Endodermal cell (in vitro differentiated cells): ENCODE data around the gene PLCH2. TPM values are rescaled to one million over a fixed set of nuclear protein-coding genes. Genes with fewer than 3 reads are reported as not detected.

Source experiments
- DNase-seq: peaks from one replicate; pipeline ENCODE4 v3.0.0-alpha.2; 2017
- H3K27ac ChIP-seq: 2 replicates; pipeline ENCODE4 v1.5.1; 2013; ENCODE audit warnings: mild to moderate bottlenecking, low read depth, low read length, moderate library complexity
- H3K27me3 ChIP-seq: 2 replicates; pipeline ENCODE4 v1.6.1; 2013; ENCODE audit warnings: mild to moderate bottlenecking, low read length, moderate library complexity; ENCODE audit not compliant: insufficient read depth, control insufficient read depth, poor library complexity, severe bottlenecking
- H3K36me3 ChIP-seq: 2 replicates; pipeline ENCODE4 v1.7.0; 2013; ENCODE audit warnings: mild to moderate bottlenecking, low read length, moderate library complexity; ENCODE audit not compliant: control insufficient read depth, insufficient read depth
- H3K4me1 ChIP-seq: one replicate; pipeline ENCODE4 v1.7.0; 2013; ENCODE audit warnings: low read length; ENCODE audit not compliant: control insufficient read depth, insufficient read depth
- H3K4me3 ChIP-seq: 2 replicates; pipeline ENCODE4 v1.5.1; 2013; ENCODE audit warnings: mild to moderate bottlenecking, low read length, moderate library complexity
- H3K9ac ChIP-seq: 2 replicates; pipeline ENCODE4 v1.6.1; 2013; ENCODE audit warnings: mild to moderate bottlenecking, low read length, moderate library complexity; ENCODE audit not compliant: poor library complexity, severe bottlenecking; ENCODE audit errors: extremely low read depth
- H3K9me3 ChIP-seq: 2 replicates; pipeline ENCODE4 v1.6.1; 2013; ENCODE audit warnings: mild to moderate bottlenecking, low read length, moderate library complexity; ENCODE audit not compliant: control insufficient read depth
- H3K27ac Mint-ChIP-seq: 2 replicates; pipeline ENCODE4 v1.8.0; 2020; ENCODE audit warnings: mixed read lengths
- H3K27me3 Mint-ChIP-seq: 2 replicates; pipeline ENCODE4 v1.8.0; 2021; ENCODE audit warnings: mild to moderate bottlenecking, mixed read lengths; ENCODE audit not compliant: insufficient read depth
- H3K36me3 Mint-ChIP-seq: 2 replicates; pipeline ENCODE4 v1.8.0; 2020; ENCODE audit warnings: low read depth, mixed read lengths
- H3K4me1 Mint-ChIP-seq: 2 replicates; pipeline ENCODE4 v1.8.0; 2020; ENCODE audit warnings: mixed read lengths
- H3K4me3 Mint-ChIP-seq: 2 replicates; pipeline ENCODE4 v1.8.0; 2020; ENCODE audit warnings: mild to moderate bottlenecking, moderate library complexity, mixed read lengths
- H3K9me3 Mint-ChIP-seq: 2 replicates; pipeline ENCODE4 v1.8.0; 2020; ENCODE audit warnings: mild to moderate bottlenecking, mixed read lengths
- CTCF ChIP-seq: fragments of 200-600 bp; sonication (generic); conservative IDR thresholded peaks from 2 replicates; pipeline ENCODE4 v1.5.0; 2021; ENCODE audit warnings: antibody characterized with exemption, mild to moderate bottlenecking
- WGBS, 2 experiments: methylation state at CpG; one replicate each; pipeline versions ENCODE4 v1.1.5 to v1.1.7; 2013; ENCODE audit warnings: missing lambda C conversion rate in 2 of 2, mixed read lengths in 1 of 2; ENCODE audit not compliant: insufficient coverage in 1 of 2, insufficient read length in 1 of 2; 5-methylcytosine and 5-hydroxymethylcytosine counted together
- total RNA-seq, 2 donors: library from RNA; stranded (reverse); fragmentation: NEBNext Ultra II Directional in 1 of 2; extraction: Animal tissue kit (Norgen Biotek cat#: 25700) in 1 of 2; gene quantifications; 2 replicates in 1 of 2; 3 replicates in 1 of 2; pipeline ENCODE4 v1.2.1, GENCODE V29; 2021

PLCH2 gene
- total RNA-seq, 2 donors from 2014 or later = 0.18 to 0.31 TPM

GRCh38 chr1:2460996-2461751 lies 14.9 kb upstream of the PLCH2 start:
- Histone ChIP-seq H3K27me3 (no peaks in the 10 kb centered on the region), H3K27ac (no peak overlapping the region), H3K9me3 (no peaks in the 10 kb centered on the region), H3K4me1 (no peaks in the 10 kb centered on the region), H3K4me3 (no peak overlapping the region), H3K9ac (no peak overlapping the region), H3K36me3 (no peaks in the 10 kb centered on the region)
- Mint-ChIP-seq H3K27ac (no peak overlapping the region), H3K4me3 (no peak overlapping the region), H3K27me3 (no peaks in the 10 kb centered on the region), H3K36me3 (no peaks in the 10 kb centered on the region), H3K4me1 (no peaks in the 10 kb centered on the region), H3K9me3 (no peaks in the 10 kb centered on the region)
- TF ChIP-seq CTCF = no peak
- no peak for DNase-seq
- 84 to 86% methylated on average over 9 to 18 of the region's 18 CpGs for WGBS, 2 experiments

- no peak overlapping the region for H3K4me3 ChIP-seq
- H3K4me1 ChIP-seq = no peaks in the 10 kb centered on the region
- Mint-ChIP-seq H3K36me3 (no peaks in the 10 kb centered on the region), H3K27ac (no peak overlapping the region), H3K9me3 (no peaks in the 10 kb centered on the region), H3K4me1 (no peaks in the 10 kb centered on the region), H3K27me3 (no peaks in the 10 kb centered on the region), H3K4me3 (no peak overlapping the region)
- H3K9me3 ChIP-seq = no peaks in the 10 kb centered on the region
- H3K27ac ChIP-seq = no peak overlapping the region
- H3K9ac ChIP-seq = no peak overlapping the region
- no peak for TF ChIP-seq CTCF
- DNase-seq = no peak
- 79 to 84% methylated on average over 14 to 15 of the region's 15 CpGs for WGBS, 2 experiments
- no peaks in the 10 kb centered on the region for H3K27me3 ChIP-seq
- H3K36me3 ChIP-seq = no peaks in the 10 kb centered on the region
These were observed 13.3 kb upstream of the PLCH2 start for GRCh38 chr1:2462819-2463218.

- Histone ChIP-seq H3K9me3 (no peaks in the 10 kb centered on the region), H3K27ac (no peak overlapping the region), H3K27me3 (no peaks in the 10 kb centered on the region), H3K4me1 (no peaks in the 10 kb centered on the region), H3K9ac (no peak overlapping the region), H3K36me3 (no peaks in the 10 kb centered on the region), H3K4me3 (no peak overlapping the region)
- Mint-ChIP-seq H3K27ac (no peak overlapping the region), H3K4me3 (no peak overlapping the region), H3K27me3 (no peaks in the 10 kb centered on the region), H3K9me3 (no peaks in the 10 kb centered on the region), H3K4me1 (no peaks in the 10 kb centered on the region), H3K36me3 (no peaks in the 10 kb centered on the region)
- WGBS, 2 experiments = 86 to 88% methylated on average over 11 to 17 of the region's 17 CpGs
- TF ChIP-seq CTCF = no peak
- DNase-seq = no peak
These were observed 12.7 kb upstream of the PLCH2 start for GRCh38 chr1:2463396-2463795.
